Common myeloid progenitor, CD34-positive (primary cell): Measurements from ENCODE around the gene SCN2A.
A peak's percentile ranks its signal among the peaks of the same experiment; 100 is the strongest.
"Not testable (repeated sequence)": the region's sequence is repeated elsewhere in the genome, so short reads cannot be mapped to it uniquely, and the experiment has no call there.

Experiments used
- CTCF ChIA-PET: fragments of 350-600 bp; sonication (Branson Sonifier 250); formaldehyde crosslinking; loops from one replicate; lab custom pipeline; 2021; ENCODE audit warnings: antibody characterized with exemption; lab: Charles Lee
- POLR2A ChIA-PET: fragments of 350-600 bp; sonication (Branson Sonifier 250); formaldehyde crosslinking; loops from one replicate; lab custom pipeline; 2021; ENCODE audit warnings: antibody characterized with exemption; lab: Charles Lee
- DNase-seq, 3 donors: peaks; one replicate each; pipeline versions ENCODE4 v3.0.0 to v3.0.0-alpha.2; 2013
- H3K27ac ChIP-seq, 2 experiments: 1 replicate in 1 of 2; 2 replicates in 1 of 2; pipeline ENCODE4 v1.7.0; 2013; ENCODE audit warnings: inconsistent platforms in 2 of 2, low read length in 2 of 2, mild to moderate bottlenecking in 2 of 2, low read depth in 1 of 2, moderate library complexity in 1 of 2; ENCODE audit not compliant: severe bottlenecking in 2 of 2, insufficient read depth in 1 of 2, poor library complexity in 1 of 2
- H3K27me3 ChIP-seq, 5 experiments: replicated peaks in 2 of 5; 1 replicate in 3 of 5; 2 replicates in 2 of 5; pipeline versions ENCODE4 v1.6.1 to v1.7.0; 2013; ENCODE audit warnings: low read length in 4 of 5, mild to moderate bottlenecking in 2 of 5, moderate library complexity in 2 of 5, inconsistent platforms in 1 of 5; ENCODE audit not compliant: insufficient read depth in 5 of 5, control insufficient read depth in 4 of 5
- H3K36me3 ChIP-seq, 4 experiments: 1 replicate in 2 of 4; 2 replicates in 2 of 4; pipeline versions ENCODE4 v1.6.1 to v1.7.0; 2013; ENCODE audit warnings: low read length in 3 of 4, control low read depth in 1 of 4, mild to moderate bottlenecking in 1 of 4; ENCODE audit not compliant: control insufficient read depth in 4 of 4, insufficient read depth in 4 of 4
- H3K4me1 ChIP-seq, 4 experiments: 1 replicate in 3 of 4; 2 replicates in 1 of 4; pipeline versions ENCODE4 v1.6.1 to v1.7.1; 2013; ENCODE audit warnings: low read length in 3 of 4, mild to moderate bottlenecking in 3 of 4, control low read depth in 1 of 4, inconsistent platforms in 1 of 4, moderate library complexity in 1 of 4; ENCODE audit not compliant: control insufficient read depth in 4 of 4, insufficient read depth in 4 of 4; ENCODE audit errors: control extremely low read depth in 1 of 4
- H3K4me3 ChIP-seq, 7 experiments: 1 replicate in 4 of 7; 2 replicates in 3 of 7; pipeline versions ENCODE4 v1.5.1 to v1.7.0; 2013; ENCODE audit warnings: mild to moderate bottlenecking in 7 of 7, low read length in 6 of 7, moderate library complexity in 6 of 7, inconsistent platforms in 2 of 7, low read depth in 2 of 7, control low read depth in 1 of 7; ENCODE audit not compliant: insufficient read depth in 4 of 7, control insufficient read depth in 1 of 7; ENCODE audit errors: extremely low read depth in 1 of 7
- H3K9me3 ChIP-seq, 5 experiments: 1 replicate in 4 of 5; 2 replicates in 1 of 5; pipeline versions ENCODE4 v1.6.1 to v1.7.1; 2013; ENCODE audit warnings: low read length in 4 of 5, mild to moderate bottlenecking in 2 of 5, inconsistent platforms in 1 of 5, low read depth in 1 of 5, moderate library complexity in 1 of 5; ENCODE audit not compliant: control insufficient read depth in 4 of 5, insufficient read depth in 2 of 5; ENCODE audit errors: control extremely low read depth in 1 of 5
- WGBS: methylation state at CpG from one replicate; pipeline ENCODE4 v1.1.5; 2013; ENCODE audit not compliant: insufficient coverage; 5-methylcytosine and 5-hydroxymethylcytosine counted together

The SCN2A gene

DNA sequence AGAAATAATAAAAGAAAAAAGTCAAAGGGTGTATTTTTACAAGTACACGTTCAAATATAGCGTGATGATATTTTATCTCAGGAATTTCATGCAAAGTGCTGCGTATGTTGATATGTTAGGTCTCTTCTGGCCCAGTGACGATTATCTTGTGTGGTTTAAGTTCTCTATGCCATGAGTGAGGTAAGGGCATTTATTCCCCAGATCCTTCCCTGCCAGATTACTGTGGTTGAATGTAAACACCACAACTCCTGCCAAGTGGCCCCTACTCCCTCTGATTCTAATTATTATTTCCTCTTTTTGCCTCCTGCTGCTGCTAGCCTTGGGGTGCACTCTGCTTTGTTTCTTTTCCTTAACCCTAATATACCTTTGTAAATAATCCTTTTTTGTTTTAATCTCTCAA is 12.2 kb downstream of the SCN2A start:
- Histone ChIP-seq H3K27me3 (peaks cover 0 to 3% (median 2%) of the 10 kb centered on the region in 5 experiments), H3K36me3 (no peaks in the 10 kb centered on the region), H3K4me1 (peaks cover 0 to 8% (median 0%) of the 10 kb centered on the region in 4 experiments), H3K9me3 (no peaks in the 10 kb centered on the region), H3K27ac (no peak overlapping the region), H3K4me3 (no peak overlapping the region)
- POLR2A ChIA-PET, result no interaction called here
- 87% methylated on average over 3 of the region's 4 CpGs for WGBS
- peak in 2 of 3 donors; percentile 59 to 68 for DNase-seq
- CTCF ChIA-PET, result interaction anchor here (0.9 kb wide), 1 partner anchor 12 kb away, joined by 3 read pairs; the partner anchor contains the start of gene SCN2A

- CTCF ChIA-PET, result interaction anchor here (0.7 kb wide), 1 partner anchor 14 kb away, joined by 3 read pairs; the partner anchor contains the start of gene SCN2A
- Histone ChIP-seq H3K9me3 (no peaks in the 10 kb centered on the region), H3K36me3 (no peaks in the 10 kb centered on the region), H3K27ac (no peak overlapping the region), H3K27me3 (peaks cover 0 to 2% (median 0%) of the 10 kb centered on the region in 5 experiments), H3K4me1 (peaks cover 0 to 8% (median 0%) of the 10 kb centered on the region in 4 experiments), H3K4me3 (no peak overlapping the region)
- POLR2A ChIA-PET, result no interaction called here
- DNase-seq, result peak in 1 of 3 donors; percentile 15
Observed at GRCh38 chr2:165253178-165253577, 14.0 kb downstream of the SCN2A start.

DNA sequence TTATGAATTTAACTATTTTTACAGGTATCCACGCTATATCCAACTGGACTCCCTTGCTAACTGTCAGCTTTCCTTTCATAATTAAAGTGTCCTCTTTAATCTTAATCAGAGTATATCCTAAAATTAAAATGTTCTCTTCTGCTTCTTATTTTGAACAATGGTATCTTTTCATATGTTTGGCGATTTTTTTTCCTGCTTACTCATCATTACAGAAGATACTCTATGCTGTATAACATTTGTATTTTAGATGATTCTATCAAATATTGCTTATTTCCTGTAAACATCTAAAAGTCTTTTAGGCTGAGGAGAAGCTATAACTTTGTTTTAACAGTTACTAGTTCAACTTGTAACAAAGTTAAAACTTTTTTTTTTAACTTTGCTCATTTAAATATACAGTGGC is 17.4 kb downstream of the SCN2A start:
- Histone ChIP-seq H3K4me1 (peaks cover 0 to under 1% (median 0%) of the 10 kb centered on the region in 4 experiments), H3K36me3 (no peaks in the 10 kb centered on the region), H3K4me3 (no peak overlapping the region), H3K27me3 (peaks cover 0 to 2% (median 0%) of the 10 kb centered on the region in 5 experiments), H3K9me3 (no peaks in the 10 kb centered on the region), H3K27ac (no peak overlapping the region)
- no CpG with 5 or more reads among the region's 2 CpGs for WGBS
- DNase-seq, result no peak
- CTCF ChIA-PET, result no interaction called here
- POLR2A ChIA-PET, result no interaction called here

DNA sequence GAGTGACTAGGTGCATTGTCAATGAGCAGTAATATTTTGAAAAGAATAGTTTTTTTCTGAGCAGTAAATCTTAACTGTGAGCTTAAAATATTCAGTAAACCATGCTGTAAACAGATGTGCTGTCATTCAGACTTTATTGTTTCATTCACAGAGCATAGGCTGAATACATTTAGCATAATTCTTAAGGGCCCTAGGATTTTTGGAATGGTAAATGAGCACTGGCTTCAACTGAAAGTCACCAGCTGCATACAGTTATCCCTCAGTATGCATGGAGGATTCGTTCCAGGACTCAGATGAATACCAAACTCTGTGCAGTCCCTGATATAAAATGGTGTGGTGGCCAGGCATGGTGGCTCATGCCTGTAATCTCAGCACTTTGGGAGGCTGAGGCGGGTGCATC is 21.1 kb downstream of the SCN2A start:
- DNase-seq, H3K4me1 ChIP-seq, POLR2A ChIA-PET, H3K9me3 ChIP-seq, H3K36me3 ChIP-seq, H3K4me3 ChIP-seq, H3K27me3 ChIP-seq, H3K27ac ChIP-seq, CTCF ChIA-PET: not testable (repeated sequence)
- WGBS, result 100% methylated on average over 1 of the region's 2 CpGs

GRCh38 chr2:165268754-165269153 is 29.5 kb downstream of the SCN2A start:
- Histone ChIP-seq H3K4me3 (no peak overlapping the region), H3K9me3 (no peaks in the 10 kb centered on the region), H3K36me3 (no peaks in the 10 kb centered on the region), H3K4me1 (no peaks in the 10 kb centered on the region), H3K27me3 (no peaks in the 10 kb centered on the region), H3K27ac (no peak overlapping the region)
- POLR2A ChIA-PET, result no interaction called here
- DNase-seq, result no peak
- CTCF ChIA-PET, result no interaction called here
- WGBS, result no CpG with 5 or more reads among the region's 2 CpGs

DNA sequence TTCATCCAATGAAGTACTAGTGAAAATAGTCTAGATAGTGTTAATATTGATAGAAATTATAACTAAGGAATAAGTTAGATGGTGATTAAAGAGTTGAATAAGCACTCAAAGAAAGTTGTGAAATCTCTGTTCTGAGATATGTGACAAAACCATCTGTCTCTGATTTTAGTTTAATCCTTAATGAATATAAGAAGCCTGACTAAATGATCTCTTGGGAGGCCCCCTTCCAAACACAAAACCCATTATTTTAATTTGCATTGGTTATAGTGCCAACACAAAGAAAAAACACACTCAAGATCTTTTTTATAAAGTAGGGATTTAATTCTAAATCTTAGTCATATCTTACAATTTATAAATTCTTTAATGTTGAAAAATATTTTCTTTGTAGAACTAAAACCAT is 34.0 kb downstream of the SCN2A start:
- no peak overlapping the region for H3K4me3 ChIP-seq
- no peak overlapping the region for H3K27ac ChIP-seq
- DNase-seq, result no peak
- H3K36me3 ChIP-seq, result no peaks in the 10 kb centered on the region
- ChIA-PET POLR2A (no interaction called here), CTCF (no interaction called here)
- no peaks in the 10 kb centered on the region for H3K27me3 ChIP-seq
- H3K4me1 ChIP-seq, result no peaks in the 10 kb centered on the region
- no peaks in the 10 kb centered on the region for H3K9me3 ChIP-seq

GRCh38 chr2:165274698-165275097 is 35.5 kb downstream of the SCN2A start:
- no peak for DNase-seq
- no peaks in the 10 kb centered on the region for H3K27me3 ChIP-seq
- H3K9me3 ChIP-seq, result no peaks in the 10 kb centered on the region
- no peak overlapping the region for H3K27ac ChIP-seq
- POLR2A ChIA-PET, result no interaction called here
- H3K36me3 ChIP-seq, result no peaks in the 10 kb centered on the region
- H3K4me1 ChIP-seq, result no peaks in the 10 kb centered on the region
- no peak overlapping the region for H3K4me3 ChIP-seq
- 95% methylated on average over 5 of the region's 5 CpGs for WGBS
- CTCF ChIA-PET, result interaction anchor here (0.6 to 0.7 kb wide), 2 partner anchors 421 to 552 kb away, joined by 3 read pairs; no protein-coding TSS in a partner anchor
